ENCODE measurements around the gene FAM193B.

GRCh38 chr5:177515580-177515979 is 38.8 kb downstream of the FAM193B start:
- no peak for TF ChIP-seq POLR2A (IDR thresholded peaks at IDR 0.05)
- TF ChIP-seq POLR2AphosphoS5 (IDR thresholded peaks at IDR 0.05): no peak
- TF ChIP-seq CTCF (IDR thresholded peaks at IDR 0.05): no peak
